Posterior vena cava (tissue), 2 donors: ENCODE measurements around the gene AJAP1. TPM values are rescaled to one million over a fixed set of nuclear protein-coding genes. Genes with fewer than 3 reads are reported as not detected.

ENCODE experiments used
- DNase-seq: peaks from one replicate; pipeline ENCODE4 v3.0.0-alpha.2; 2020; ENCODE audit warnings: low spot score
- intact Hi-C, 2 donors: fragments of 100-400 bp; cut with DNase I; formaldehyde crosslinking; loops; one replicate each; pipeline versions ENCODE4 v1.14.1 to v1.14.2; 2022 to 2023
- total RNA-seq, 2 donors: library from RNA; stranded (reverse); fragmentation: NEBNext Ultra II Directional; extraction: Animal tissue kit (Norgen Biotek cat#: 25700); gene quantifications; one replicate each; pipeline ENCODE4 v1.2.1, GENCODE V29; 2021
- donor health status: DM: yes; HTN: yes; CAD: no.
- donor health status: DM: yes; HTN: yes; CAD: no.

Gene AJAP1
- total RNA-seq, 2 donors from 2014 or later, result 0.32 to 0.57 TPM

DNA sequence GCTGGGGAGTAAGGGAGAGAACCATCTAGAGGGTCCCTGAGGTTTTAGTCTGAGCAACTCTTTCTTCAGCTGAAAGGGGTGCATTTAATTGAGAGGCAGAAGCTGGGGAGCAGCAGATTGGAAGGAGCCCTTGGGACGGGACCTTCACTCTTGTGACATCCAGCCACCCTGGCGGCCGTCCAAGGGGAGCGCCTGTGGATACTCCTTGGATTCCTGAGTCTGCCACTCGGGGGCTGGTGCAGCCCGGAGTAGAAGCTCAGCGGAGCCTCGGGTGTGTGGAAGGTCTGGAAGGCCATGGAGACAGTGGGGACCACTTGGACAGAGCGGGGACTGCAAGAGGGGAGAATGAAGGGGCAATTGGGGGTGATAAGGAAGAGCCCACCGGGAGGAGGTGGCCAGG is 68.7 kb downstream of the AJAP1 start:
- intact Hi-C loops, result no loop called here
- DNase-seq, result no peak

DNA sequence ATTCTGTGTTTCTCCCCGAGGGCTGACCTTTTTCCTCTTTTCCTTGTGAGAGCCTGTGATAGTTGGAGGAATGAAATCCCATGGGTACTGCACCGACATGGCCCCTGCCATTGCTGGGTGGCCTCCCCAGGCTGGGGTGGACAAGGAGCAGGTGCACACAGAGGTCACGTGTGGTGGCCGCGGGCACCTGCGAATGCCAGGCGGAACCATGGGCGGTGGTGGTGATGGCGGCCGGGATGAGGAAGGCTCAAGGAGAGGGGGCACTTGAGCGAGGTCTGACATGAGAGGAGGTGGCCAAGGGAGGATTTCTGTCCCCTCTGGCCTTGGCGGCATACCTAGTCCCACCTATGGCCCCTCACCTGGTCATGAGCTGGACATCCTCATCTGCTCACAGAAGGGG is 69.6 kb downstream of the AJAP1 start:
- intact Hi-C loops, result no loop called here
- no peak for DNase-seq

DNA sequence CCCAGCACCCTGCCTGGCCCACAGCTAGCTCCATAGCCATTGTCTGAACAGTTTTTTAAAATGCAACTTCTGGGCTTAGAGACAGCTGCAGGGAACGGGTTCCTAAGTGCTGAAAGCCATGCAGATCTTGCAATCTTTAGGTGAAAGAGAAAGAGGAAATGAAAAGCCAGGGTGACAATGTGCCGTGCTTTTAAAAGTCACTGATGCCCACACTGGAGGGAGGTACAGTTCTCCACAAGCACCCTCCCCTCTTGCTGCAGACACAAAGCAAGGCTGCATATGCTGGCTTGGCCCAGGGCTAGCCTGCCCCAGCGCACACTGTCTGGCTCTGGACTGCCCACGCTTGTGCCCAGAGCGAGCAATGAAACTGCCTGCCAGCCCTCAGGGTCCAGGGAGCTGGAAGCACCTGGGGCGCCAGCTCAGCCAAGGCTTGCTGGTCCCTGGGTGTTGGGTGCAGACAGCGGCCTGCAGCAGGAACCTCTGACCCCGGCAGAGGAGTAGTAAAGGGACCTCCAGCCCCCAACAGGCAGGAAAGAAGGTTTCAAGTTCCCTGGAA is 70.4 kb downstream of the AJAP1 start:
- no peak for DNase-seq
- intact Hi-C loops, result no loop called here

GRCh38 chr1:4725416-4725815 is 71.0 kb downstream of the AJAP1 start:
- DNase-seq, result no peak
- intact Hi-C loops, result no loop called here

GRCh38 chr1:4726620-4727341 is 72.4 kb downstream of the AJAP1 start:
- intact Hi-C loops, result no loop called here
- no peak for DNase-seq

- intact Hi-C loops, result no loop called here
- DNase-seq, result no peak
Observed at GRCh38 chr1:4728319-4729089, 74.1 kb downstream of the AJAP1 start.

GRCh38 chr1:4729090-4729471 is 74.7 kb downstream of the AJAP1 start:
- intact Hi-C loops, result no loop called here
- no peak for DNase-seq

- DNase-seq, result no peak
- intact Hi-C loops, result no loop called here
Observed at GRCh38 chr1:4730078-4730477, 75.7 kb downstream of the AJAP1 start.

DNA sequence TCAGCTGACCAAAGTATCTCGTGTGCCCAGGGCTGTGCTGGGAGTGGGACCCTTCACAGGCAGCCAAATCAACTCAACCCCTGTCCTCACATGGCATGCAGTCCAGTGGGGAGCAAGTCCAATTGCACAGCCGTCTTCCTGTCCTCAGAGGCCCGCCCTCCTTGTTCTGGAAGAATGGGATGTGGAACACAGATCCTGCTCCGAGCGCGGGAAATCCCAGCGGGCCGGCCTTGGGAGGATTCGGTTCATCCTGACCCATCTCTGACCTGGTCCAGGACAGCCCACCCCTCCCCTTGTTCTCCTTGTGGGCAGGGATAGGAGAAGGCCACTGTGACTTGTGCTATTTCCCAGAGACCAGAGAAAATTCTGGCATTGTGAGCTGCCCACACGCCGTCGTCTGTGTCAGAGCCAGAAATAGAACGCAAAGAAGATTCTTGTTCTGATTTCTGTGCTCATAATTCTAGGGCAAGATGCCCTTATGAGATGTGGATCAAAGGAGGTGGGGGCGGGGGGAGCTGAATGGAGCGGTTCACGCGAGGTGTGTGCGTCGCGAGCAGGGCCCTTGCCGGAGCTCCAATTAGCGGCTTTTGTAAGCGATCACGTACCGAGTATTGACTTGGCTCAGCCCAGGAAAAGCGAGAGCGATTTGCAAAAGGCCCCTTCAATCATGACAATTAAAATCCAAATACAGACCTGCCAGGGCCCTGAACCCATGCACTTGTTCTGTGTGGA is 79.2 kb downstream of the AJAP1 start:
- DNase-seq, result no peak
- intact Hi-C loops, result no loop called here

GRCh38 chr1:4734219-4734618 is 79.8 kb downstream of the AJAP1 start:
- DNase-seq, result no peak
- intact Hi-C loops, result no loop called here

- no peak for DNase-seq
- intact Hi-C loops, result no loop called here
Observed at GRCh38 chr1:4734791-4735190, 80.4 kb downstream of the AJAP1 start.

DNA sequence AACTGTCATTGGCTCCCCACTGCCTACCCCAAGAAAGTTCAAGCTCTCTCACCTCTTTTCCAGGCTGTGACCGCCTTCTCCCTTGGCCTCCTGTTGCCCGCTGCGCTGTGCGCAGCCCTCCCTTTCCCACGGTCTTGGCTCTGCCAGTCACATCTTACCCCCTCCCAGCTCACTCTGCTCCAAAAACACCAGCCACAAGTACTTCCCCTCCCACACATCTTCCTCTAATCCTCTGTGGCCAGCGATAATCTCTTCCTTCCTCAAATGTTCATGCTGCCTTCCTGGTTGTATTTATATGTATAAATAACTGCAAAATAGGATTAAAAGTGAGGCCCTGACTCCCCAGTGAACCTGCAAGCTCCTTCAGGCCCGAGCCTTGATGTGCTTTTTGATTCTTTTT is 81.8 kb downstream of the AJAP1 start:
- no peak for DNase-seq
- intact Hi-C loops, result no loop called here

GRCh38 chr1:4741876-4742423 is 87.5 kb downstream of the AJAP1 start:
- no peak for DNase-seq
- intact Hi-C loops, result no loop called here

- intact Hi-C loops, result no loop called here
- DNase-seq, result no peak
Observed at GRCh38 chr1:4743978-4744750, 89.8 kb downstream of the AJAP1 start.

GRCh38 chr1:4745560-4745959 is 91.2 kb downstream of the AJAP1 start:
- no peak for DNase-seq
- intact Hi-C loops, result no loop called here

- DNase-seq, result no peak
- intact Hi-C loops, result no loop called here
Observed at GRCh38 chr1:4749406-4749805, 95.0 kb downstream of the AJAP1 start.

DNA sequence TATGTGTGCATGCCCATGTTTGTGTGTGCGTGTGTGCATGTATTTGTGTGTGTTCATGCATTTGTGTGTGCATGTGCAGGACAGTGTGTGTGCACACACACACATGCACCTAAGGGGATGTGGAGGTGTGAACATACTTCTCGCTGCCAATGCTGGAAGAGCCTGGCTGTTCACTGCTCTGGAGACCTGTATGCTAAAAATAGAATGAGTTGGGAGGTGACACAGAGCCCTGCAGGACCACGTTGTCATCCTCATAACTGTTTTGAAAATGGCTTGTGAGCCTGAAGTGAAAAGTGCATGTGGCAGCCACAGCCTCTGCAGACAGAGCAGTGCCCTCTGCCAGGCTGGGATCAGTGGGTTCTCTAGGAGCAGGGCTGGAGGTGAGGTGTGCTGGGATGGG is 95.8 kb downstream of the AJAP1 start:
- intact Hi-C loops, result no loop called here
- DNase-seq, result no peak

DNA sequence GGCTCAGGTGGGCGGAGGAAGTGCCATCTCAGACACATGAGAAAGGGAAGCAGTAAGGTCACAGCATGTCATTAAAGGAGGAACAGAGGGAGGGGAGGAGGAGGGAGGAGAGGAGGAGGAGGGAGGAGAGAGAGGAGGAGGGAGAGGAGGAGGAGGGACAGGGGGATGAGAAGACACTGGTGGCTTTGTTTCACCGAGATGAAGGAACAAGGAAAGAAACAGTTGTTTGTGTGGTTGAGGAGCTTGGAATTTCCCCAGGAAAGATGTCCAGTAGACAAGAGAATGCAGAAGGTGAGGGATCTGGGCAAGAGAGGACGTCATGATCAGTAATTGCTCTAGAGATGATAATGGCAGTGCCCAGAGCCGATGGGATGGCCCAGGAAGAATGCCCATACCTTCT is 97.7 kb downstream of the AJAP1 start:
- no peak for DNase-seq
- intact Hi-C loops, result no loop called here

DNA sequence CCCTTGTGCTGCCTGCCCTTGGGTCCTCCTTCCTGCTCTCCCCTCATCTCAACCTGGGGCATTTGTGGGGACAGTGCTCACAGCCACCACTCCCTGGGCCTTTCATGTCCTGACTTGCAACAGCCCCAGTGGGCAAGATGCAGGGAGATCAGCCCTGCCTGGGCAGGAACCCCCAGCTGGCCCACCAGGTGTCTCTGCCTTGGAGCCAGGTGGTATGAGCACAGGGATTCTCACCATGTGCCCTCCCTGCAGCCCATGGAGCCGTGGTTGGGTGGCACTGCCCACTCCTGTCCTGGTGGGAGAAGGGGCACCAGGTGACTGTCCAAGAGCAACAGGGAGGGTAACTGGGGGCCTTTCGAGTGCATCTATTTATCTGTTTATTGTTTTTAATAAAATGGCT is 100.4 kb downstream of the AJAP1 start:
- DNase-seq, result no peak
- intact Hi-C loops, result no loop called here
